Activated CD4-positive, alpha-beta T cell treated with anti-CD3 and anti-CD28 coated beads for 1 hour (primary cell): ENCODE measurements around the gene SH3BGRL3.
"Not testable (repeated sequence)": the region's sequence is repeated elsewhere in the genome, so short reads cannot be mapped to it uniquely, and the experiment has no call there.

ENCODE experiments used
- DNase-seq: peaks from one replicate; pipeline ENCODE4 v3.0.0-alpha.2; 2020

Gene SH3BGRL3

DNA sequence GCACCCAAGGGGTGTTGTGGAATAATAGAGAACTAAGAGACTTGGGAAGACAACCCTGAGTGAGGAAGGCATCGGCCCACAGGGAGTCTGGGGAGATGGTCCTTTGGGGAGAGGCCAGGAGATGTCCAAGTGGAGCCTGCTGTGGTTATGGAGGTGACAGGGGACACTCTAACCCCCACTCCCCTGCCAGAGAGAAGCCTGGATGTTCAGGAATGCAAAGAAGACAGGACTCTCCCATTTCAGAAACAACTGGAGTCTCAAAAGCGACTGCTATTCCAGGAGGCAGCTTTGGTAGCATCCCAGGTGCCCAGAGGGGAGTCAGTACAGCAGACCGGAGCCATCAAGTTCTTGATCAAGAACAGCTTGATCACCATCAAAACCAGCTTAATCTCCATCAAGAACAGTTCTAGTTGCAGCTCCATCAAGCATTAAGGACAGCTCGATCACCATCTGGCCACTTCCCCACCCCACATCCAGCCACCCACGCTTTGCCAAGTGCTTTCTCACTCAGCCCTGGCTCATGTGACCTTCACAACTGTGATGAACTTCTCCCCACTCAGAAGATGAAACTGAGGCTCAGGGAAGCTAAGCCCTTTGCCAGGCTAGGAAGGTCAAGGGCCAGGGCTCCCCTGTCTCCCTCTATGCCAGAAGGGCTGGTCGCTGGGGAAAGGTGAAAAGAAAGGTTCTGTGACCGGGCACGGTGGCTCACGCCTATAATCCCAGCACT is 38.6 kb downstream of the SH3BGRL3 start:
- DNase-seq: no peak

DNA sequence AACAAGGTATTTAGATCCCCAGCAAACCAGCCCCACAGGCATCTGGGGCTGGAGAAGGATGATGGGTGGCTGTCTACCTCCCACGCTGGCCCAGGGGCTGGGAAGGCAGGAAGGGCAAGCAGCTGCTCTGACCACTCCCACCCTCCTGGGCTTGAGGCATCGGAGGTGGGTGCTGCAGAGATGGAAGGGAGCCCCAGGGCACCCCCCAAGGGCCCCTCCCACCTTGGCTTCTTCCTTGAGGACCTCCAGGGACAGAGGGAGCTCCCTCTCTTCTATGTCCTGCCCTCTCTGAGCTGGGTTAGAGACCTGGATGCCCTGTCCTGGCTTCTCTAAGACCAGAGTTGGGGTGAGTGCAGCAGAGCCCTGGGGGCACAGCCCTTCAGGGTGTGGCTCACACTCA is 41.0 kb downstream of the SH3BGRL3 start:
- DNase-seq: no peak

DNA sequence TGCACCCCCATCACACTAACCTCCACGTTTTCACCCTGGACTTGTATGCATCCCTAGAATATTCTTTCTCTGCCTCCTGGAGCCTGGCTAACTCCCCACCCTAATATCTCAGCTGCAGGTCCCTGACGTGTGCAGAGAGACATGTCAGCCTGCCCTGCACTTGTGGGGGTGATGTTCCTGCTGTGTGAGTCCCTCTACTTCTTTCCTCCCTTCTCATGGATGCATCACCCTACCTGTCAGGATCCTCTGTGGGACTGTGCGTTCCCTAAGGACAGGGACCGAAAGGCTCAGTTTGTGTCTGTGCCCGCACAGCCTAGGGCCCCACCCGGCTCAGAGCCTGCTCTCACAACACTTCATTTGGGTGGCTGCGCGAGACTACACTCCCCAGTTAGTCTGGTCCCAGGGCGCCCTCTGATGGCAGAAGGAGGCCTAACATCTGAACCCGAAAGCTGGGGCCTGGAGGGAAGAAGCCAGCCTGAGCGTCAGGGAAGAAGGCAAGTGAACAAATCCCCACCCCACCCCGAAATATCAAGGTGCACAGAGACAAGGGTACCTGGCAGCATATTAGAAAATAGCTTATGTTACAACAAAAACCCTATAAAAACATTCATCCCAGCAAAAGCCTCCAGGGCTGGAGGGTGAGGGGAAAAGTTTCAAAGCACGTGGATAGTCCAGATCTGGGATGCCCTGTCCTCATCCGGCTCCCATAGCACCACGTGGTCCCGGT is 41.6 kb downstream of the SH3BGRL3 start:
- peak; percentile 93 for DNase-seq

DNA sequence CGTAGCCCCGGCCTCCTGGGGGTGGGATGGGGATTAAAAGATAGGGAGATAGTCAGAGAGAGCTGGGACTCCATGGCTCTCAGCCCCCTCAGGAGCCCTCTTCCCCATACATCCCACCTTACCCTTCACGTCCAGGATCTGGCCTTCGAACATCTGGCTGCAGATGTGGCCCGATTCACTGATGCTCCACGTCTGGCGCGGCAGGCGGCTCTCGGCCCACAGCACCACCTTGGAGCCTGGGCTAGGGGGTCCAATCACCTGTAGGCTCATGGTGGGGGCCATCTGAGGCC is 42.1 kb downstream of the SH3BGRL3 start:
- no peak for DNase-seq

DNA sequence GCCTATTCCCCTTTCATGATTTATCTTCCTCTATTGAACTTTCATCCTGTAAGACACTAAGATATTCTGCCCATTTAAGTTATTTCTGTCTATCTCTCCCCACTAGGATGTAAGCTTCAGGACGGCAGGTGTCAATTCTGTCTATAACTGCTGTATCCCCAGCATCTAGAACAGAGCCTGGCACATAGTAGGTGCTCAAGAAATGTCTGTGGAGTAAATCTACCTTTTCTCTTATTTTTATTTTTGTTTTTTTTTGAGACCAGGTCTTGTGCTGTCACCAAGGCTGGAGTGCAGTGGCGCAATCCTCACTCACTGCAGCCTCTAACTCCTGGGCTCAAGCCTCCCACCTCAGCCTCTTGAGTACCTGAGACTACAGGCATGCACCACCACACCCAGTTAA is 43.5 kb downstream of the SH3BGRL3 start:
- DNase-seq: no peak

DNA sequence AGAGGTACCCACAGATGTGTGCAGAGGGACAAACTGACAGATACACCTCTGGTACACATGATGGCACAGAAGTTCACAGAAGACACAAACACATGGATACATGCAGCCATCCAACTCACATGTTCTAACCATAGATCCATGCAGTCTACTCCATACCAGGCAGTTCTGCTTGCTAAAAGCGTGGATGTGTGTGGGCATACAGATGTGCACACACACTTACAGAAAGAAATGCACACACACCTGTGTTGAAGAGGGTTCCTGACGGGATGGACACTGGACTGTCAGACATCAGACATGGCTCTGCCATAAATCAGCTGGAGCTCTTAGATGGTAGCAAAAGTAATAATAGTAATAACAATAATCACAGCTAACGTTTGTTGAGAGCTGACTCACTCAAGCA is 44.7 kb downstream of the SH3BGRL3 start:
- DNase-seq: no peak

DNA sequence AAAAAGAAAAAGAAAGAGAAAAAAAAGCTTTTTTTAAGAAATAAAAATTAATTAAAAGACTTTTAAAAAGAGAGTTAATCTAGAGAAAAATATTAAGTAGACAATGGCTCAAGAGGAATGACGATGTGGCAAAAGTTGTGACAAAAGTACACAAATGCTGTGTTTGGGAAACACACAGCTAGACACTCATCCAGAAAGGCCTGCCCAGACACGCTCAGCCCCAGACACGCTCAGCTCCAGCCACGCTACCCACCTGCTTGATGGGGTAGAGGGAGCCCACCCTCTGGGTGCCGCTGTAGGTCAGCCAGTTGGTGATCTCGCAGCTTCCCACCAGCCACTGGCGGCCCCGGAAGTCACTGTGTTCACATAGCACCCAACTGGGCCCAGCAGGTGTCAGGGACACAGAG is 48.1 kb downstream of the SH3BGRL3 start:
- no peak for DNase-seq

DNA sequence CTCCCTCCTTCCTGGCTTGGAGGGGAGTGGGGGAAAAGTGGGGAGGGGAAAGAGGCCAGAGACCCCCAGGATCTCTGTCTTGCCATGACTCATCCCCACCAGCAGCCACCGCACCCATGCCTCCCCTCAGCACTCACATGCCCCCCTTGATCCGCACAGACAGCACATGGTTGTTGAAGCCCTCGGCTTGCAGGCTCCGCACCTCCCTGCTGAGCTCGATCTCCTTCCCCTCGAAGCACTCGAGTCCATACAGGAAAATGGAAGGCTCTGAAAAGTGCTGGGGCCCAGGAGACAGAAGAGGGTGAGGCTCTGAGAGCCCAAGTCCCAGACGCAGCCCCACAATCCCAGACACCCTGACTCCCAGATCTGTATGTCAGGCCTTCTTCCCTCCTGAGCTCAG is 48.7 kb downstream of the SH3BGRL3 start:
- no peak for DNase-seq

DNA sequence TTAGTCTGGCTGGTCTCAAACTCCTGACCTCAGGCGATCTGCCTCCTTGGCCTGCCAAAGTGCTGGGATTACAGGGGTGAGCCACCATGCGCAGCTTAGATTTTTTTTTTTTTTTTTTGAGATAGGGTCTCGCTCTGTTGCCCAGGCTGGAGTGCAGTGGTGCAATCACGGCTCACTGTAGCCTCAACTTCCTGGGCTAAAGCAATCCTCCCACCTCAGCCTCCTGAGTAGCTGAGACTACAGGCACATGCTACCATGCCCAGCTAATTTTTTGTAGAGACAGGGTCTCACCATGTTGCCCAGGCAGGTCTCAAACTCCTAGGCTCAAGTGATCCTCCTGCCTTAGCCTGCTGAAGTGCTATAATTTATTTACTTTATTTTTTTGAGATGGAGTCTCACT is 49.5 kb downstream of the SH3BGRL3 start:
- DNase-seq: not testable (repeated sequence)

DNA sequence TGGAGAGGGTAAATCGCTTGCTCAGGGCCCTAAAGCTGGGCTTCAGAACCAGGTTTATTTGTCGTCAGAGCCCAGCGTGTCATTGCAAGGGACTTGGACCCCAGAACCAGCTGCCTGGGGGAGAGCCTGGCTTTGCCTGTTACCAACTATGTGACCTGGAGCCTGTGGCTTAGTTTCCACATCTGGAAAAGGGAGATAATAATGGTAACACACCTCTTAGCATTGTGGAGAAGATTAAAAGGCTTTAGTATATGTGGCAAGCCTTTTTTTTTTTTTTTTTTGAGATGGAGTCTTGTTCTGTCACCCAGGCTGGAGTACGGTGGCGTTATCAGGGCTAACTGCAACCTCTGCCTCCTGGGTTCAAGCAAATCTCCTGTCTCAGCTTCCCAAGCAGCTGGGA is 50.4 kb downstream of the SH3BGRL3 start:
- DNase-seq: no peak
